ENCODE measurements around the gene PPARA.

GRCh38 chr22:46119093-46119728 is 31.1 kb upstream of the PPARA start:
- no peak for TF ChIP-seq EZH2 (IDR thresholded peaks at IDR 0.05; ENCODE audit: insufficient read depth, poor library complexity, severe bottlenecking)
- TF ChIP-seq EZH2phosphoT487 (IDR thresholded peaks at IDR 0.05; ENCODE audit: insufficient read depth, low read depth), result no peak

Data from GM23248 (cell line).